Measurements from ENCODE around the gene HEATR1. TPM values are rescaled to one million over a fixed set of nuclear protein-coding genes. Genes with fewer than 3 reads are reported as not detected.

HEATR1 gene
- total and polyA plus RNA-seq, 11 donors = 2.4 to 17.2 (median 9.9) TPM

GRCh38 chr1:236522937-236523703 lies 81.2 kb downstream of the HEATR1 start:
- peak overlapping the region; percentile 73 to 99 (median 92) for H3K27ac ChIP-seq
- DNase-seq (peak in 4 of 5 donors; percentile 27 to 58 (median 52)), ATAC-seq (peak; percentile 43 to 67 (median 56))
- no peaks in the 10 kb centered on the region for H3K9me3 ChIP-seq
- intact Hi-C loops (cut with DNase I) = loop anchor here in 1 of 10 donors (5.0 kb wide), 1 partner anchor 241 kb away; the partner anchor contains the start of gene ERO1B
- peaks cover 0 to 24% (median 11%) of the 10 kb centered on the region in 12 donors for H3K4me1 ChIP-seq
- TF ChIP-seq POLR2A (IDR thresholded peaks at IDR 0.05) = no peak
- TF ChIP-seq, protein P1, sequence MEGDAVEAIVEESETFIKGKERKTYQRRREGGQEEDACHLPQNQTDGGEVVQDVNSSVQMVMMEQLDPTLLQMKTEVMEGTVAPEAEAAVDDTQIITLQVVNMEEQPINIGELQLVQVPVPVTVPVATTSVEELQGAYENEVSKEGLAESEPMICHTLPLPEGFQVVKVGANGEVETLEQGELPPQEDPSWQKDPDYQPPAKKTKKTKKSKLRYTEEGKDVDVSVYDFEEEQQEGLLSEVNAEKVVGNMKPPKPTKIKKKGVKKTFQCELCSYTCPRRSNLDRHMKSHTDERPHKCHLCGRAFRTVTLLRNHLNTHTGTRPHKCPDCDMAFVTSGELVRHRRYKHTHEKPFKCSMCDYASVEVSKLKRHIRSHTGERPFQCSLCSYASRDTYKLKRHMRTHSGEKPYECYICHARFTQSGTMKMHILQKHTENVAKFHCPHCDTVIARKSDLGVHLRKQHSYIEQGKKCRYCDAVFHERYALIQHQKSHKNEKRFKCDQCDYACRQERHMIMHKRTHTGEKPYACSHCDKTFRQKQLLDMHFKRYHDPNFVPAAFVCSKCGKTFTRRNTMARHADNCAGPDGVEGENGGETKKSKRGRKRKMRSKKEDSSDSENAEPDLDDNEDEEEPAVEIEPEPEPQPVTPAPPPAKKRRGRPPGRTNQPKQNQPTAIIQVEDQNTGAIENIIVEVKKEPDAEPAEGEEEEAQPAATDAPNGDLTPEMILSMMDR (IDR thresholded peaks at IDR 0.05) = no peak
- H3K27me3 ChIP-seq = no peaks in the 10 kb centered on the region
- WGBS, 4 donors = 11 to 14% (median 14%) methylated on average over 19 to 26 of the region's 26 CpGs
- peak overlapping the region; percentile 61 to 100 (median 82) for H3K4me3 ChIP-seq
- peaks cover 0 to 26% (median 23%) of the 10 kb centered on the region in 9 donors for H3K36me3 ChIP-seq

- no peak for DNase-seq
- no peak for ATAC-seq
- Histone ChIP-seq H3K36me3 (peaks cover 0 to under 1% (median 0%) of the 10 kb centered on the region in 9 donors), H3K4me1 (peaks cover 0 to 18% (median 10%) of the 10 kb centered on the region in 12 donors), H3K9me3 (no peaks in the 10 kb centered on the region), H3K4me3 (no peak overlapping the region), H3K27me3 (no peaks in the 10 kb centered on the region), H3K27ac (peak overlapping the region in 1 of 12 donors; percentile 1)
- WGBS, 4 donors = 36 to 52% (median 43%) methylated on average over 4 of the region's 4 CpGs
- intact Hi-C loops (cut with DNase I) = loop anchor here in 1 of 10 donors (5.0 kb wide), 1 partner anchor 238 kb away; the partner anchor contains the start of gene ERO1B
- no peak for TF ChIP-seq POLR2A (IDR thresholded peaks at IDR 0.05)
- TF ChIP-seq, protein P1 (IDR thresholded peaks at IDR 0.05) = no peak
These were observed 83.8 kb downstream of the HEATR1 start for GRCh38 chr1:236520445-236521005.

GRCh38 chr1:236518322-236518721 lies 86.0 kb downstream of the HEATR1 start:
- no peaks in the 10 kb centered on the region for H3K9me3 ChIP-seq
- H3K27me3 ChIP-seq = no peaks in the 10 kb centered on the region
- H3K36me3 ChIP-seq = no peaks in the 10 kb centered on the region
- intact Hi-C loops (cut with DNase I) = no loop called here
- WGBS, 4 donors = 70 to 76% (median 73%) methylated on average over 5 of the region's 5 CpGs
- H3K4me1 ChIP-seq = peaks cover 0 to 9% (median 4%) of the 10 kb centered on the region in 12 donors
- DNase-seq (no peak), ATAC-seq (no peak)
- no peak overlapping the region for H3K4me3 ChIP-seq
- no peak overlapping the region for H3K27ac ChIP-seq
- no peak for TF ChIP-seq POLR2A (IDR thresholded peaks at IDR 0.05)
- TF ChIP-seq, protein P1 (IDR thresholded peaks at IDR 0.05) = no peak
